ENCODE data around the gene TRPC6. TPM values are rescaled to one million over a fixed set of nuclear protein-coding genes. Genes with fewer than 3 reads are reported as not detected.

TRPC6 gene
- total RNA-seq = 1 to 10 TPM in 1 of 2 donors, under 1 TPM in 1; 0.52 to 4.0 TPM

DNA sequence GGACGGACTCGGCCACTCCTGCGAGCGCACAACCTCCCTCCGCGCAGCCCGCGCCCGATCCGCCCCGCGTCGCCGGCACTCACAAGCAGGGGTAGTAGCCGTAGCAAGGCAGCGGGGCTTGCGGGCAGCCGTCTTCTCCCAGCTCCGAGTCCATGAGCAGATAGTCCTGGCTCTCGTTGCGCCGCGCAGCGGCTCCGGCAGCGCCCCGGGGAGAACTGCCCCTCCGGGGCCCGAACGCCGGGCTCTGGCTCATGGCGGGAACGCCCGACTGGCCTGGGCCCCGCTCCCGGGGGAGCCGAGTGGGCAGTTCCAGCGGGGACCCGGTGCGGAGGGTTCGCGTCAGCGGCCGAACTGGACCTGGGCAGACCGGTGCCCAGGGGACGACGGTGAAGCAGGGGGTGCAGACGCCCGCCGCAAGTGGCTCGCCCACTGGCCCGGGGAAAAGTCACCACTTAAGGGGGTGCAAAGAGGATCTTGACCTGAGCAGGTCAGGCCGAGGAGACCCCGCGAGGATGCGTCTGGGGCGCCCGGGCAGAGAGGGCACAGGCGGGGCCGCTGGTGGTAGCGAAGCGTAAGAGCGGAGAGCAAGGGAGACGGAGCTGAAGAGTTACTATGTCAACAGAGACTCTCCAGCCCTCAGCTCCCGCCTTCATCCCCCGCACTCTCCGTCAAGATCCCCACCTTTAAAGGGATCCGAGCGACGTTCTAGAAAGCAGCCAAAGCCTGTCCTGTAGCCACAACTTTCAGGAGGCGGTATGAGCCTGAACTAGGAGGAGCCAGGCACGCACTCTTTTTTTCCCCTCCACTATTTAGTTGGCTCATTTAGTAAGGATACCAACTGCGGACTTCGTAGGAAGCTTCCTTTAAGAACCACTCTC is at the start of gene TRPC6:
TSS of gene TRPC6 (minus strand) at position 757 of the 878 bp plus-strand sequence. CDS start at position 253, 504 bp downstream.
- Histone ChIP-seq H3K4me1 (peaks cover 17% of the 10 kb centered on the region), H3K36me3 (replicated peaks in 1 of 2; ENCODE audit: insufficient read depth in 1 of 2, low read depth in 2 of 2) (no peaks in the 10 kb centered on the region), H3K27ac (peak within 1 kb of the TSS in 2 of 4 donors; percentile 44 to 49), H3K9me3 (no peaks in the 10 kb centered on the region), H3K27me3 (no peaks in the 10 kb centered on the region), H3K4me3 (peak within 1 kb of the TSS in 1 of 2 donors; percentile 18)
- ATAC-seq = peak; percentile 54
- DNase-seq = peak in 2 of 4 donors; percentile 9 to 24
- 1% methylated on average over 22 to 74 of the region's 74 CpGs for WGBS, 2 donors
- TF ChIP-seq, protein P1, sequence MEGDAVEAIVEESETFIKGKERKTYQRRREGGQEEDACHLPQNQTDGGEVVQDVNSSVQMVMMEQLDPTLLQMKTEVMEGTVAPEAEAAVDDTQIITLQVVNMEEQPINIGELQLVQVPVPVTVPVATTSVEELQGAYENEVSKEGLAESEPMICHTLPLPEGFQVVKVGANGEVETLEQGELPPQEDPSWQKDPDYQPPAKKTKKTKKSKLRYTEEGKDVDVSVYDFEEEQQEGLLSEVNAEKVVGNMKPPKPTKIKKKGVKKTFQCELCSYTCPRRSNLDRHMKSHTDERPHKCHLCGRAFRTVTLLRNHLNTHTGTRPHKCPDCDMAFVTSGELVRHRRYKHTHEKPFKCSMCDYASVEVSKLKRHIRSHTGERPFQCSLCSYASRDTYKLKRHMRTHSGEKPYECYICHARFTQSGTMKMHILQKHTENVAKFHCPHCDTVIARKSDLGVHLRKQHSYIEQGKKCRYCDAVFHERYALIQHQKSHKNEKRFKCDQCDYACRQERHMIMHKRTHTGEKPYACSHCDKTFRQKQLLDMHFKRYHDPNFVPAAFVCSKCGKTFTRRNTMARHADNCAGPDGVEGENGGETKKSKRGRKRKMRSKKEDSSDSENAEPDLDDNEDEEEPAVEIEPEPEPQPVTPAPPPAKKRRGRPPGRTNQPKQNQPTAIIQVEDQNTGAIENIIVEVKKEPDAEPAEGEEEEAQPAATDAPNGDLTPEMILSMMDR (IDR thresholded peaks at IDR 0.05) = no peak
- TF ChIP-seq POLR2A (IDR thresholded peaks at IDR 0.05) = no peak
- intact Hi-C loops (cut with DNase I) = no loop called here

DNA sequence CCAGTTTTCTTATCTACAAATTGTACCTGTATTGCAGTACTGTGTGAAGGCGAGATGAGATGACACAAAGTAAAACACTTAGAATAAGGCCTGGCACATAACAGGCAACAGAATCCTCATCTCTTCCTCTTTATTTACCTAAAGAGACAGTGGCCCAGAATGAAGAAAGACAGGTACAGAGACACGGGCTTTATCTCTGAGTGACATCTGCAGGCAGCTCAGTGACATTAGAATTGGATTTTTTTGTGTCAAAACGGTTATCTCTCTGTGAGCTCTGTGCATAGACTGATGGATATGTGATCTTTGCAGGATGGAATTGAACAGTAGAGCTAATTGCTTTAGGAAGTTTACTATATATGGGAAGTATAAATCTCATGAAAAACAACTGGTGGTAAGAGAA is 36.2 kb upstream of the TRPC6 start:
- intact Hi-C loops (cut with DNase I) = no loop called here
- no peak for TF ChIP-seq POLR2A (IDR thresholded peaks at IDR 0.05)
- TF ChIP-seq, protein P1 (IDR thresholded peaks at IDR 0.05) = no peak
- Histone ChIP-seq H3K27ac (no peak overlapping the region), H3K9me3 (no peaks in the 10 kb centered on the region), H3K36me3 (replicated peaks in 1 of 2; ENCODE audit: insufficient read depth in 1 of 2, low read depth in 2 of 2) (no peaks in the 10 kb centered on the region), H3K4me3 (no peak overlapping the region), H3K27me3 (no peaks in the 10 kb centered on the region), H3K4me1 (no peaks in the 10 kb centered on the region)
- no peak for ATAC-seq
- DNase-seq = no peak
- WGBS, 2 donors = 22 to 23% methylated on average over 3 of the region's 3 CpGs

DNA sequence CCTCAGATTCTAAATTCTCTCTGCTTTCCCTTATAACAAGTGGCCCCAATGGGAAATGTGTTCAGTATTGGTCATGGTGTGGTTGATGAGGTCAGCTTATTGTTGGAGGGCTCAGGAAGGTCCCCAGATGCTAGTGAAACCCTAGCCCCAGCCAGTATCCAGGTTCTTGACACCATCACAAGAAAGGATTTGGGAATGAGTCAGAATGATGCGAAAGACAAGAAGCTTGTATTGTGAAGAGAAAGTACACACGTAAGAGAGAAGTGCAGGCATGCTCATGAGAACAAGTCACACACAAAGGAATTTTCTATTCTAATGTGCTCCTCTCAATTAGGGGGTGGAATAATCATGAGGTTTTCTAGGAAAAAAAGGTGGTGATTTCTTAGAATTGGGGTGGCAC is 34.9 kb upstream of the TRPC6 start:
- no peaks in the 10 kb centered on the region for H3K4me1 ChIP-seq
- no peaks in the 10 kb centered on the region for H3K27me3 ChIP-seq
- TF ChIP-seq, protein P1 (IDR thresholded peaks at IDR 0.05) = no peak
- no peaks in the 10 kb centered on the region for H3K9me3 ChIP-seq
- no peak overlapping the region for H3K4me3 ChIP-seq
- H3K27ac ChIP-seq = no peak overlapping the region
- ATAC-seq = no peak
- no peaks in the 10 kb centered on the region for H3K36me3 ChIP-seq (replicated peaks in 1 of 2; ENCODE audit: insufficient read depth in 1 of 2, low read depth in 2 of 2)
- intact Hi-C loops (cut with DNase I) = no loop called here
- DNase-seq = no peak
- 69 to 71% methylated on average over 2 of the region's 2 CpGs for WGBS, 2 donors

DNA sequence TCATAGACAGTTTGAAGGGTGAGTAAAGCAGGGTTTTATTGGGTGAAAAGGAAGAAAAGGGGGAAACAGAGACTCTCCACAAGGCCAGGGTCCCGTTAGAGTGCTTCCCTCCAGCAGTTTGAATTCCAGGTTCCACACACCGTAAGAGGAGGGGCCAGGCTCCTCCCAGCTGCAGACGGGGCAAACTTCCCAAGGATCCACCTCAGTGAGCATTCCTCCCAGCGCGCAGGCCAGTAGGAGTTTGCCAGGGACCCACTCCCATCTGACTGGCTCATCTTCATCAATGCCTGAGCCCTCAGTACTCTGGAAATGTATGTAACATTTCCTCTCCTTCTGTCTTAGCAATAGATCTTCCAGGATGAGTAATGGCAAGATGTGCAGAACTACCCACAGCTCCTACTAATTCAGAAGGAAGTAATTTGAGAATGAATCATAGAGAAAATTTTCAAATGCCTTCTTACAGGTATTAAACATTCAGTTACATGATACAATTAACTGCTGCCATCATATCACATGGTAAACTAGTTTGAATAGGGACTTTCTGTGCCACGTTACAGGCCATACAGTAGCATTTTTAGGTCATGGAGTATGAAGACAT is 34.0 kb upstream of the TRPC6 start:
- no peaks in the 10 kb centered on the region for H3K36me3 ChIP-seq (replicated peaks in 1 of 2; ENCODE audit: insufficient read depth in 1 of 2, low read depth in 2 of 2)
- 31 to 44% methylated on average over 6 of the region's 6 CpGs for WGBS, 2 donors
- intact Hi-C loops (cut with DNase I) = no loop called here
- no peak overlapping the region for H3K4me3 ChIP-seq
- H3K9me3 ChIP-seq = no peaks in the 10 kb centered on the region
- ATAC-seq = no peak
- no peak for DNase-seq
- H3K4me1 ChIP-seq = no peaks in the 10 kb centered on the region
- no peaks in the 10 kb centered on the region for H3K27me3 ChIP-seq
- TF ChIP-seq, protein P1 (IDR thresholded peaks at IDR 0.05) = no peak
- TF ChIP-seq POLR2A (IDR thresholded peaks at IDR 0.05) = no peak
- H3K27ac ChIP-seq = no peak overlapping the region
